TTC549 (cell line): ENCODE measurements around the gene SPCS2.
"Not testable (repeated sequence)": the region's sequence is repeated elsewhere in the genome, so short reads cannot be mapped to it uniquely, and the experiment has no call there.

Source experiments
- FAIRE-seq: peaks from 2 replicates; lab custom pipeline; 2012; peaks lifted over from hg19 to GRCh38; lab: Jason Lieb, UNC

The SPCS2 gene

GRCh38 chr11:74950374-74950969, 1.4 kb downstream of the SPCS2 start:
- no peak for FAIRE-seq

DNA sequence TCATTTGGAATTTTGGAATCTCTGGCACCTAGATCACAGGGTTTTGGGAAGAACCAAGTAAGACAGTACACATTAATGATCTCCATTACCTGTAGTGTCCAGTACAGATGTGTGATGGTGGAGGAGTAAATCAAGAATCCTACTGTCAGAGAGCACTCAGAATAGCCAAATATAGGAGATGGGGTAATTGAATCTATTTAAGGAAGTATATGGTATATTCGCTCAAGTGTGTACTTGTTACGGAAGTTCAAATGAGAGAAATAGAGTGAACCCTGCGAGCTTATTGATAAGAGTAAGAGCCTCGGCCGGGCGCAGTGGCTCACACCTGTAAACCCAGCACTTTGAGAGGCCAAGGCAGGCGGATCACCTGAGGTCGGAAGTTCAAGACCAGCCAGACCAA, 2.2 kb downstream of the SPCS2 start:
- FAIRE-seq, result no peak

DNA sequence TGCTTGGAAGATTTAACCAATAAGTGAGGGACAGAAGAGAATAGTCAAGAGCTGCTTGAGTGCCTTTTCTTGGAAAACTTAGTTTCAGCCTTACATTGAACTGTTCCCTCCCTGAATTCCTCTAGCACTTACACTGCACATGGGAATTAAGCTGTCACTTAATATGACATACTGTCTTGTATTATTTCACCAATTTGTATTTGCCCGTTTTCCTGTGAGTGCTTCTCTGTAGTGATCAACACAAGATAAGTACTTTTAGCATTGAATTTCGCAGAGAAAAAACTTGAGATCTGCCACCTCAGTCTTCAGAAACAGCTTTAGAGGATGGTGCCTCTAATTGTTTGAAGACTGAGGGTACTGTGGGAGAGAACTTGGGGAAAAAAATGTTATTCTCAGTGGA, 3.7 kb downstream of the SPCS2 start:
- no peak for FAIRE-seq

DNA sequence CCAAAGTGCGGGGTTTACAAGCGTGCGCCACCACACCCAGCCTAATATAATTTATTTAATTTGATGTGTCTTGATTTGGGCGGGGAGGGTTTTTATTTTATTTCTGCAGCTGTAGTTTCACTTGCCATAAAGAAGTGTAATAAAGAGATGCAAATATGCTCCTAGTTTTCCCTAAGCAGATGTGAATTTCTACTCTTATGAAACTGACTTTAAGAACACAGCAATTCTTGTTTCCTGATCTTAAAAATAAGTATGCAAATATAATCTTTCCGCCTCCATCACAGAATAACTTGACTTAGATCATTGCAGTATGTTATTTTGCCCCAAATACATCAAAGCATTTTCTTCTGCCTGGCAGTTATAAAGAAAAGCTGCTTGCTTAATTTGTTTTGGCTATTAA, 4.4 kb downstream of the SPCS2 start:
- FAIRE-seq, result no peak

- FAIRE-seq, result no peak
Observed at GRCh38 chr11:74954199-74954598, 5.1 kb downstream of the SPCS2 start.

DNA sequence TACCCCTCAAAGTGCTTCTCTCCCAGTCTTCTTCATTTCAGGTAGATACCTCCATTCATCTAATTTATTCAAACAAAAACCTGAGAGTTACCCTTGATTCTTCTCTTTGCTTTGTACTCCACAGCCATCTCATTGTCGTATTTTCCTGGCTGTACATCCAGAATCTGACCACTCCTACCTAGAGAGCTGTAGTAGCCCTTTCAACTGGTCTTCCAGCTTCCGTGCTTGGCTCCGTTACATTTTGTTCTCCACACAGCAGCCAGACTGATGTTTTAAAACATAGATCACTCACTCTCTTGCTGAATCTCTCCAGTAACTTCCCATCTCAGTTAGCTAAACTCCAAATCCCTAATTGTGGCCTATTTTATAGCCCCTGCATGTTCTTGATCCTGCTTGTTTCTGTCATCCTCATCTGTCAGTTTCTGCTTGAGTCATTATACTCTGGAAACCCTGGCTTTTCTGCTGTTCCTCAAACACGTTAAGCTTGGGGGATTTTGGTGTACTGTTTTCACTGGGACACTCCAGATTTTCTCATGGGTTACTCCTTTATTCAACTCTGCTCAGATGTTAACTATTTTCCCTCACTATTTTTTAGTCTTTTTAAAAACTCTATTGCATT, 7.4 kb downstream of the SPCS2 start:
- no peak for FAIRE-seq

DNA sequence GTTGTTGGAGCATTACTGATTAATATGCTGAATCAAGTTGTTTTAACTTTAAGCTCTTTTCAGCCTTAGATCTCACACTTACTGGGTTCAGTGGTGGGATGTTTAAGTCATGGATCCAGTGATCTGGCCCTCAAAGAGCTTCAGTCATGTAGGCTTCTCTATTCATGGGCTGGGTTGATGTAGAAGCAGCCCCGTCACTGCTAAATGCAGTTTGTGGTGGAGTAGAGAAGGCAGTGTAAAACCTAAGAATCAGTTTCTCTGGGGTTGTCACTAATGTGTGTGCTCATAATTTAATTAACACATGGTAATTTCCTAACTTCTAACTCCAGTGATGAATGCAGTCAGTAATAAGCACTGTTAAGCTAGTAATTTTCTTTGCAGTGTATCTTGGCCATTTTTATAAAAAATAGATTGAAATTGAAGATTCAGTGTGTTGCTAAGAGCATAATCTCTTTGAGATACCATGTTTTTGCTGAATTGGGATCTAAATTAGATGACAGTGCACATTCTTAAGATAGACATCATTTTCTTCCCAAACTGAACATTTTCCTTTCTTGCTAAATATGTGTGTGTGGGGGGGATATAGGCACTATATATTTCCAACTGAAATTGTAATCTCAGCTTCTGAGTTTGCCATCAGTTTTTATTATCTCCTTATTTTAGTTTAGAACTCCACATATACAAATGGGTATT, 9.0 kb downstream of the SPCS2 start:
- FAIRE-seq, result no peak

DNA sequence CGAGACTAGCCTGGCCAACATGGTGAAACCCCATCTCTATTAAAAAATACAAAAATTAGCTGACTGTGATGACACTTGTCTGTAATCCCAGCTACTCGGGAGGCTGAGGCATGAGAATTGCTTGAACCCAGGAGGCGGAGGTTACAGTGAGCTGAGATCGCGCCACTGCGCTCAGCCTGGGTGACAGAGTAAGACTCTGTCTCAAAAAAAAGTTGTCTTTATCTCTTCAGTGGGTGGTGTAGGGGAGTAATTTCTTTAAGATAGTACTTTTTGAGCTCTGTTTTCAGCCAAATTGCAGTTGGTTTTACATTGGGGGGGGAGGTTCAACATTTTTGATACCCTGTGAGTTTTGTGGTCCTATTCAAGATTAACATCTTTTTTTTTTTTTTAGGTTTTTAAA, 11.1 kb downstream of the SPCS2 start:
- FAIRE-seq, result not testable (repeated sequence)

- FAIRE-seq, result no peak
Observed at GRCh38 chr11:74966651-74967050, 17.6 kb downstream of the SPCS2 start.

GRCh38 chr11:74970852-74971395, 21.9 kb downstream of the SPCS2 start:
- FAIRE-seq, result no peak

GRCh38 chr11:74971424-74971823, 22.4 kb downstream of the SPCS2 start:
- no peak for FAIRE-seq

- FAIRE-seq, result no peak
Observed at GRCh38 chr11:74978041-74978440, 29.0 kb downstream of the SPCS2 start.

DNA sequence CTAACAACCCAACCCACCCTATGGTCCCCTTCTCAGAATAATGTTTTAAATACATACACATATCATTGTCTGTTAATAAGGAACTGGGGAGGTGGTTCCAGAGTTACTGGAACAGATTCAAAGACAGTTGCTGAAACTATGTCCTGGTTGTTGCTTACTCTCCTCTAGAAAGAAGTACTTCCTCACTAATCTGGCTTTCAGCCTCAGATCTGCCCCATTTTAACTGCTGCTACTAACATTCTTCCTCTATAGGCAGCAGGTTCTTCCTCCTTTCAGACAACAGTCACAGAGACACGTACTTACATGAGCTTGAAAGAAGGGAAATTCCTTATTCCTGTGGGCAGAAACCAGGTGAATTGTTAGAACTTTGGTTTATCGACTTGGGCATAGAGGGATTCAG, 31.6 kb downstream of the SPCS2 start:
- no peak for FAIRE-seq

GRCh38 chr11:74981888-74982287, 32.8 kb downstream of the SPCS2 start:
- no peak for FAIRE-seq

DNA sequence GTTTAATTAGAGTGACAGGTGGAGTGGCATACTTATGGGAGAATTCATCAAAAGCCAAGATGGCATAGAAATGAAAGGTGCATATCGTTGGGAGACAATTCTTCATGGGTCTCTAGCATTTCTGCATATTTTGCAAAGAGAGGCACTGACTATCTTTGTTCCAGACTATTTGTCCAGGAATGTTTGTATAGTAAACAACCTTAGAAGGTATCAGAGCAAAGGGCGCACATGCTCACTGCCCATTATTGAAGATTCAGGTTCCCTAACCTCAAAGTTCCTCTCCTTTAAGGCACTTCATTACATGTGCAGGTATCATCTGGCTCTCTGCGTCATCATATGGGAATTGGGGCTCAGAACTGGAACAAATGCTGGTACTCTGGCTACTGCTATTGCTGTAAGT, 35.0 kb downstream of the SPCS2 start:
- no peak for FAIRE-seq

DNA sequence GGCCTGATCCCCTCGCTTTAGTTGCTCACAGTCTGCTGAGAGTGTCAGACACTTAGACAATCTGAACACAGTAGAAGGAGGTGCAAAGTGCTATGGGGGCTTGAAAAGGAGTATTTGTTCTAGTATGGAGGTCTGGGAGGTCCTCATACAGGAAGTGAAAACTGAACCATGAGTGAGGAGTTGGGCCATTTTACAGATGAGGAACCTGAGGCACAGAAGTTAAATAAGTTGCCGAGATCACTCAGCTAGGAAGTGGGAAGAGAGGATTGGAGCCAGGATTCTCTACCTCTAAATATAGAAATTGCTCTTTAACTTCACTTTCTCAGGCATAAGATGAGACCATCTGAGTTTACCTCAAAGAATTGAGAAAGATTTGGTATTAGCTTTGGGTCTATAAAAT, 35.7 kb downstream of the SPCS2 start:
- no peak for FAIRE-seq

DNA sequence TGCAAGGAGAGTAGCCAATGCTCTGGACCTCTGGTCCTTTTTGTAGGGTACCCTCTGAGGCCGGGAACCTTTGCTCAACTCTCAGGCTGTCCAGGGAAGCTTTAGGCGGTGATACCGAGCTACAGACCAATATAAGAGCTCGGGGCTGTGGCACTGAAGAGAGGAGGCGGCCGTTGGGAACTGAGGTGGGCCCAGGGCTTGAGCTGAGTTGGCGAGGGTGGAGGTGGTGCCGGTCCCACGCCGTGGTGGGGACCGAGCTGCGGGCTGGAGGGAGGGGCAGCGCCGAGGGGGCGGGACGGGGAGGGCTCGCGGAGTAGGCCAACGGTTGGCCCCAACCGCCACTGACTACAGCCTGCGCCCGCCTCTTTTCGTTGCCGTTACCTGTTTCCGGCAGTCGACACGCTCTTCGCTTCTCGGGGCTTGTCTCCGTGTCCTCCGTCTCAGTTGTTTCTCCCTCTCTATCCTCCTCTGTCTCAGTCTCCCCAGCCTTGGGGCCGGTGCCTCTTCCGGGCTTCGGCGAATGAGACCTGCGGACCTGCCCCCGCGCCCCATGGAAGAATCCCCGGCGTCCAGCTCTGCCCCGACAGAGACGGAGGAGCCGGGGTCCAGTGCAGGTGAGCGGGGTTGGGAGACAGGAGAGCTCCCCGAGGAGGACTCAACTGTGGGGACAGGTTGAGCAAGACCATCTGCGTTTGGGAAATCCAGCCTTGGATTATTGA, 39.6 kb downstream of the SPCS2 start, which contains the start of gene NEU3:
TSS of gene NEU3 (plus strand) at position 393 of the 719 bp plus-strand sequence. CDS start at position 521, 128 bp downstream.
- FAIRE-seq, result no peak

- FAIRE-seq, result no peak
Observed at GRCh38 chr11:74989260-74989638, 40.2 kb downstream of the SPCS2 start.

GRCh38 chr11:74990150-74990549, 41.1 kb downstream of the SPCS2 start:
- not testable (repeated sequence) for FAIRE-seq

DNA sequence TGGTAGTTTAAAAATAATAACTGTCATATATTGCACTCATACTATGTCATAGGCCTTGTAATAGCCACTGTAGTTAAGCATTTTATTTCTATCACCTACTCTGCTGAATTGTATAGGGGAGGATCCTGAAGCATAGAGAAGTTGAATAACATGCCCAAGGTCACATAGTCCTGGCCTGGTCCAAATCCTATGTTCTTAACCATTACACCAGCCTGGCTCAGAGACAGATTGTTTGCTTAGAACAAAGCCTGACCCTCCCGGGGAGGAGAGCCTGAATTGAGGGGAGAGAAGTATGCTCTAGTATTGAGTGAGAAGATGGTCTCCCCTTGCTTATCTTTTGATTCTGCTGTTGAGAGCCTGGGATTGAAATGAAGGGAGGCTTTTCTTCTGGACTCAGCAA, 41.9 kb downstream of the SPCS2 start:
- no peak for FAIRE-seq

GRCh38 chr11:74992852-74993251, 43.8 kb downstream of the SPCS2 start:
- no peak for FAIRE-seq

- no peak for FAIRE-seq
Observed at GRCh38 chr11:75000975-75001354, 51.9 kb downstream of the SPCS2 start.

- FAIRE-seq, result no peak
Observed at GRCh38 chr11:75001686-75002085, 52.6 kb downstream of the SPCS2 start.
